HEK293T (cell line): Measurements from ENCODE around the gene AHI1.
"Not testable (repeated sequence)": the region's sequence is repeated elsewhere in the genome, so short reads cannot be mapped to it uniquely, and the experiment has no call there.

ENCODE experiments used
- CTCF ChIA-PET: fragments of 350-600 bp; formaldehyde crosslinking; extraction: SDS; loops from one replicate; lab custom pipeline; 2021; ENCODE audit warnings: antibody characterized with exemption, inconsistent platforms; lab: Yijun Ruan, JAX
- POLR2A ChIA-PET: fragments of 350-600 bp; formaldehyde crosslinking; extraction: SDS; loops from one replicate; lab custom pipeline; 2020; ENCODE audit warnings: antibody characterized with exemption, inconsistent platforms; lab: Yijun Ruan, JAX
- DNase-seq: peaks from one replicate; pipeline ENCODE4 v3.0.0; 2012; ENCODE audit warnings: mixed read lengths; ENCODE audit errors: extremely low spot score
- ARNT ChIP-seq: fragments of 450-650 bp; IDR thresholded peaks from 2 replicates; pipeline ENCODE4 v1.6.1; 2017; ENCODE audit warnings: mild to moderate bottlenecking
- BHLHE40 ChIP-seq: fragments of 450-650 bp; IDR thresholded peaks from 2 replicates; pipeline ENCODE4 v1.6.1; 2016; ENCODE audit warnings: mild to moderate bottlenecking, moderate library complexity, borderline replicate concordance
- CTBP1 ChIP-seq: fragments of 450-650 bp; IDR thresholded peaks from 2 replicates; pipeline ENCODE4 v1.6.1; 2016; ENCODE audit warnings: borderline replicate concordance
- ELF4 ChIP-seq: fragments of 450-650 bp; IDR thresholded peaks from 2 replicates; pipeline ENCODE4 v1.6.1; 2017; ENCODE audit warnings: antibody characterized with exemption
- FOXA1 ChIP-seq: fragments of 450-650 bp; IDR thresholded peaks from 2 replicates; pipeline ENCODE4 v1.6.1; 2016; ENCODE audit warnings: mild to moderate bottlenecking
- FOXK2 ChIP-seq: fragments of 450-650 bp; IDR thresholded peaks from 2 replicates; pipeline ENCODE4 v1.6.1; 2016; ENCODE audit warnings: mild to moderate bottlenecking
- FOXM1 ChIP-seq: fragments of 450-650 bp; IDR thresholded peaks from 2 replicates; pipeline ENCODE4 v1.6.1; 2017; ENCODE audit warnings: mild to moderate bottlenecking, borderline replicate concordance
- HDGF ChIP-seq: fragments of 450-650 bp; IDR thresholded peaks from 2 replicates; pipeline ENCODE4 v1.6.1; 2017; ENCODE audit warnings: antibody characterized with exemption, borderline replicate concordance
- L3MBTL2 ChIP-seq: fragments of 450-650 bp; conservative IDR thresholded peaks from 2 replicates; pipeline ENCODE4 v1.6.1; 2016; ENCODE audit warnings: mild to moderate bottlenecking
- LEF1 ChIP-seq: fragments of 450-650 bp; IDR thresholded peaks from 2 replicates; pipeline ENCODE4 v1.6.1; 2017; ENCODE audit warnings: mild to moderate bottlenecking, borderline replicate concordance
- NFRKB ChIP-seq: fragments of 450-650 bp; IDR thresholded peaks from 2 replicates; pipeline ENCODE4 v1.6.1; 2016; ENCODE audit warnings: mild to moderate bottlenecking, moderate library complexity
- SP1 ChIP-seq: fragments of 450-650 bp; IDR thresholded peaks from 2 replicates; pipeline ENCODE4 v1.6.1; 2017
- SUZ12 ChIP-seq: fragments of 450-650 bp; IDR thresholded peaks from 2 replicates; pipeline ENCODE4 v1.6.1; 2016; ENCODE audit warnings: mild to moderate bottlenecking
- TARDBP ChIP-seq: fragments of 450-650 bp; IDR thresholded peaks from 2 replicates; pipeline ENCODE4 v1.6.1; 2016
- ZNF384 ChIP-seq: fragments of 450-650 bp; IDR thresholded peaks from 2 replicates; pipeline ENCODE4 v1.6.1; 2016
- TF ChIP-seq, protein P1 (sequence below): fragments of 450-650 bp; IDR thresholded peaks from 2 replicates; pipeline ENCODE4 v1.6.1; 2016

Gene AHI1

DNA sequence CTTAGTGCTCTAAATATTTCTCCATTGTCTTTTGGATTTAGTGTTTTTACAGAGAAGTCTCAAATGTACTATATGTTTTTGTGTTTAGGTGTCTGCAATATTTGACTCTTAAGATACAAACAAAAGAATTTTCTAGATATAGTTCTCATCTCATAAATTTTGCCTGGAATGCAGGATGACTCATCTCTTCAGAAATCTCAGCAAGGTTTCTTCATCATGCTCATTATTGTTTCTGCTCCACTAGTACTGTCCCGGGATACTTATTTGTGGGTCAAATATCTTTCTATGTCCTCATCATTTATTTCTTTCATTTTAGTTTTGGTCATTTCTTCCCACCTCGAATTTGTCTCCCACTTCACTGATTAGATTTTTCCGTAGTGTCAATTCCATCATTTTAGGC is 9.5 kb downstream of the AHI1 start:
- DNase-seq = no peak
- ChIA-PET CTCF (no interaction called here), POLR2A (no interaction called here)
- no peak for TF ChIP-seq BHLHE40
- TF ChIP-seq SUZ12 = no peak
- TF ChIP-seq CTBP1 = no peak
- no peak for TF ChIP-seq ELF4
- TF ChIP-seq ZNF384 = no peak
- no peak for TF ChIP-seq L3MBTL2
- no peak for TF ChIP-seq FOXK2
- TF ChIP-seq SP1 = no peak
- no peak for TF ChIP-seq ARNT

DNA sequence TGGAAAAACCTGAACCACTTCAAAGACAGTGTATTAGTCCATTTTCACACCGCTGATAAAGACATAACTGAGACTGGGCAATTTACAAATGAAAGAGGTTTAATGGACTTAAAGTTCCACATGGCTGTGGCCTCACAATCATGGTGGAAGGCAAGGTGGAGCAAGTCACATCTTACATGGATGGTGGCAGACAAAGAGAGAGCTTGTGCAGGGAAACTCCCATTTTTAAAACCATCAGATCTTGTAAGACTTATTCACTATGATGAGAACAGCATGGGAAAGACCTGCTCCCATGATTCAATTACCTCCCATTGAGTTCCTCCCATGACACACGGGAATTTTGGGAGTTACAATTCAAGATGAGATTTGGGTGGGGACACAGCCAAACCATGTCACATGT is 13.6 kb downstream of the AHI1 start:
- POLR2A ChIA-PET = interaction anchor here (0.6 kb wide), 1 partner anchor 461 kb away, joined by 4 read pairs; no protein-coding TSS in a partner anchor
- CTCF ChIA-PET, DNase-seq: not testable (repeated sequence)

DNA sequence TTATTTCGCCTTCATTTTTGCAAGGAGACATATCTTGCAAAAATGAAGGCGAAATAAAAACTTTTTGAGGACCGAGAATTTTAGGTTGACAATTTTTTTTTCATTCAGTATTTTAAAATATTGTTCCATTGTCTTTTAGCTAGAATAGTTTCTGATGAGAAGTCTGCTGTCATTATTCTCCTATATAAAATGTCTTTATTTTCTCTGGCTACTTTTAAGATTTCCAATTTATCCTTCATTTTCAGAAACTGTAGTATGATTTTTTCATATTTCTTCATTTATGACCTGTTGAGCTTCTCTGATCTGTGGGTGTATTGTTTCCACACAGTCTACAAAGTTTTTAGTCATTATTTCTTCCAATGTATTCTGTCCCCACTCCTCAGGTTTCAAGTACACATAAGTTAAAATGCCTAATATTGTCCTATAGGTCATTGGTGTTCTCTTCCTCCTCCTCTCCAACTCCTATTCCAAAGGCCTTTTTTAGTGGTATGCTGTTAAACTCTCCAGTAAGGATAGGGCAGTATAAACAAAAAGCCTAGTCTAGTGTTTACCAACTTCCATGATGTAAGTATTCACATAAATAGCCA is 15.7 kb downstream of the AHI1 start:
- TF ChIP-seq LEF1 (no peak), FOXK2 (no peak), FOXA1 (no peak), FOXM1 (no peak), NFRKB (no peak), CTBP1 (no peak), ARNT (no peak), HDGF (no peak), ZNF384 (no peak), SP1 (no peak), L3MBTL2 (no peak)
- TF ChIP-seq, protein P1, sequence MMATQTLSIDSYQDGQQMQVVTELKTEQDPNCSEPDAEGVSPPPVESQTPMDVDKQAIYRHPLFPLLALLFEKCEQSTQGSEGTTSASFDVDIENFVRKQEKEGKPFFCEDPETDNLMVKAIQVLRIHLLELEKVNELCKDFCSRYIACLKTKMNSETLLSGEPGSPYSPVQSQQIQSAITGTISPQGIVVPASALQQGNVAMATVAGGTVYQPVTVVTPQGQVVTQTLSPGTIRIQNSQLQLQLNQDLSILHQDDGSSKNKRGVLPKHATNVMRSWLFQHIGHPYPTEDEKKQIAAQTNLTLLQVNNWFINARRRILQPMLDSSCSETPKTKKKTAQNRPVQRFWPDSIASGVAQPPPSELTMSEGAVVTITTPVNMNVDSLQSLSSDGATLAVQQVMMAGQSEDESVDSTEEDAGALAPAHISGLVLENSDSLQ = no peak
- ChIA-PET CTCF (interaction anchor here (0.6 kb wide), 1 partner anchor 749 kb away, joined by 4 read pairs; no protein-coding TSS in a partner anchor), POLR2A (no interaction called here)
- DNase-seq = no peak

DNA sequence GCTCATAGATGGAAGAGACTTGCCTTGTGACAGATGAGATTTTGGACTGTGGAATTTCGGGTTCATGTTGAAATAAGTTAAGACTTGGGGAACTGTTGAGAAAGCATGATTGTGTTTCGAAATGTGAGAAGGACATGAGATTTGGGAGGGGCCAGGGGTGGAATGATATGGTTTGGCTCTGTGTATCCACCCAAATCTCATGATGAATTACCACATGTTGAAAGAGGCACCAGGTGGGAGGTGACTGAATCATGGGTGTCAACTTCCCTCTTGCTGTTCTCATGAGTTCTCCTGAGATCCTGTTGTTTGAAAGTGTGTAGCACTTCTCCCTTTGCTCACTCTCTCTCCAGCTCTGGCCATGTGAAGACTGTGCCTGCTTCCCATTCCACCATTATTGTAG is 17.9 kb downstream of the AHI1 start:
- no peak for TF ChIP-seq ARNT
- no peak for TF ChIP-seq TARDBP
- no peak for TF ChIP-seq NFRKB
- no peak for TF ChIP-seq HDGF
- TF ChIP-seq, protein P1 = no peak
- TF ChIP-seq FOXM1 = no peak
- no peak for TF ChIP-seq FOXA1
- no peak for DNase-seq
- CTCF ChIA-PET = no interaction called here
- POLR2A ChIA-PET = no interaction called here

DNA sequence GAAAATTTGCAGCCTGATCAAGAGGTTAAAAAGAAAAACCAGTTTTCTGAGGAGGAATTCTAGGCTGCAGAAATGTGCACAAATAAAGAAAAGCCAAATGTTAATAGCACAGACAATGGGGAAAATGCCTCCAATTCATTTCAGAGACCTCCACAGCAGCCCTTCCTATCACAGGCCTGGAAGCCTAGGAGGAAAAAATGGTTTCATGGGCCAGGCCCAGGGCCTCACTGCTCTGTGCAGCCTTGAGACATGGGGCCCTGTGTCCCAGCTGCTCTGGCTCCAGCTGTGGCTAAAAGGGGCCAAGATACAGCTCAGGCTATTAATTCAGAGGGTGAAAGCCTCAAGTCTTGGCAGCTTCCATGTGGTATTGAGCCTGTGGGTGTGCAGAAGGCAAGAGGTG is 18.9 kb downstream of the AHI1 start:
- POLR2A ChIA-PET = no interaction called here
- DNase-seq = no peak
- CTCF ChIA-PET = no interaction called here
- no peak for TF ChIP-seq NFRKB
- TF ChIP-seq ELF4 = no peak
- TF ChIP-seq FOXA1 = no peak
- TF ChIP-seq, protein P1 = no peak
- no peak for TF ChIP-seq ARNT
- TF ChIP-seq ZNF384 = no peak
- no peak for TF ChIP-seq SP1
- no peak for TF ChIP-seq L3MBTL2
- TF ChIP-seq FOXM1 = no peak
- TF ChIP-seq SUZ12 = no peak
- no peak for TF ChIP-seq BHLHE40
- no peak for TF ChIP-seq FOXK2
- no peak for TF ChIP-seq TARDBP
- TF ChIP-seq CTBP1 = no peak
- no peak for TF ChIP-seq HDGF
- no peak for TF ChIP-seq LEF1

DNA sequence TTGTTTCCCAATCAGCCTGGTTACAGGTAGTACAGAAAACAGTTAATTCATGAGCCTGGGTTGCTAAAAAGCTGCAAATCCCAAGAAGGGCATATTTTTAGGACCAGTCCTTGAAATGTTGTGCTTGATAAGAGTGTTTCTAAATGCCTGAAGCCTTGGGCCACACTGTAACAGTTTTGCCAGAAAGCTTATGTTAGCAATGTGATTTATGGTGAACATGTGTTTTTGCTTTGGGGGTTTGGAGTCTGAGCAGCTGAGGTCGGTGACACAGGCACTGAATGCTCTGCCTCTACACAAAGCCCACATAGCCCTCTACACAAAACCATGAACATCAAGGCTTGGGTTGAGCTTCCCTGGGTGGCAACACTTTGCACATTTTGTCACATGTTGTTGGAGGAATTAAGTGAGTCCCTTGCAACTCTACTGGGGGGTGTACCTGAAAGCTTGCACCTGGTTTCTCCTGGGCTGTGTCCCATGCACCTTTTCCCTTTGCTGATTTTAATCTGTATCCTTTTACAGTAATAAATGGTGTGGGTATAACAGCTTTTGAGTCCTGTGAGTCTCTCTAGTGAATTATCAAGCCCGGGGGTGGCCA is 22.2 kb downstream of the AHI1 start:
- DNase-seq = no peak
- POLR2A ChIA-PET = no interaction called here
- TF ChIP-seq FOXA1 (no peak), FOXK2 (no peak), TARDBP (no peak), NFRKB (no peak), ELF4 (no peak), CTBP1 (no peak), L3MBTL2 (no peak), SP1 (no peak), ARNT (no peak), SUZ12 (no peak), FOXM1 (no peak)
- CTCF ChIA-PET = interaction anchor here (0.5 kb wide), 1 partner anchor 331 kb away, joined by 5 read pairs; no protein-coding TSS in a partner anchor
